Ectodermal cell (in vitro differentiated cells): Measurements from ENCODE around the gene CFAP161.

ENCODE experiments used
- H3K27ac ChIP-seq: 2 replicates; pipeline ENCODE4 v1.7.0; 2013; ENCODE audit warnings: mild to moderate bottlenecking, low read depth, low read length; ENCODE audit not compliant: insufficient read depth, poor library complexity, severe bottlenecking
- H3K27me3 ChIP-seq: 2 replicates; pipeline ENCODE4 v1.7.0; 2013; ENCODE audit warnings: mild to moderate bottlenecking, low read length; ENCODE audit not compliant: insufficient read depth, control insufficient read depth, poor library complexity, severe bottlenecking
- H3K36me3 ChIP-seq: one replicate; pipeline ENCODE4 v1.7.0; 2013; ENCODE audit warnings: low read length; ENCODE audit not compliant: control insufficient read depth, insufficient read depth
- H3K4me1 ChIP-seq: one replicate; pipeline ENCODE4 v1.7.0; 2013; ENCODE audit warnings: low read length; ENCODE audit not compliant: control insufficient read depth, insufficient read depth
- H3K4me3 ChIP-seq: 2 replicates; pipeline ENCODE4 v1.7.0; 2013; ENCODE audit warnings: low read depth, low read length, control low read depth; ENCODE audit not compliant: insufficient read depth
- H3K9me3 ChIP-seq: 2 replicates; pipeline ENCODE4 v1.7.0; 2013; ENCODE audit warnings: mild to moderate bottlenecking, low read length, moderate library complexity; ENCODE audit not compliant: control insufficient read depth
- WGBS, 2 experiments: methylation state at CpG; one replicate each; pipeline ENCODE4 v1.1.7; 2013; ENCODE audit warnings: missing lambda C conversion rate in 2 of 2; 5-methylcytosine and 5-hydroxymethylcytosine counted together

CFAP161 gene

GRCh38 chr15:81194723-81195122, 60.7 kb downstream of the CFAP161 start:
- Histone ChIP-seq H3K27ac (no peak overlapping the region), H3K27me3 (no peaks in the 10 kb centered on the region), H3K4me3 (no peak overlapping the region), H3K4me1 (no peaks in the 10 kb centered on the region), H3K9me3 (no peaks in the 10 kb centered on the region), H3K36me3 (no peaks in the 10 kb centered on the region)
- 92% methylated on average over 5 of the region's 5 CpGs for WGBS, 2 experiments

DNA sequence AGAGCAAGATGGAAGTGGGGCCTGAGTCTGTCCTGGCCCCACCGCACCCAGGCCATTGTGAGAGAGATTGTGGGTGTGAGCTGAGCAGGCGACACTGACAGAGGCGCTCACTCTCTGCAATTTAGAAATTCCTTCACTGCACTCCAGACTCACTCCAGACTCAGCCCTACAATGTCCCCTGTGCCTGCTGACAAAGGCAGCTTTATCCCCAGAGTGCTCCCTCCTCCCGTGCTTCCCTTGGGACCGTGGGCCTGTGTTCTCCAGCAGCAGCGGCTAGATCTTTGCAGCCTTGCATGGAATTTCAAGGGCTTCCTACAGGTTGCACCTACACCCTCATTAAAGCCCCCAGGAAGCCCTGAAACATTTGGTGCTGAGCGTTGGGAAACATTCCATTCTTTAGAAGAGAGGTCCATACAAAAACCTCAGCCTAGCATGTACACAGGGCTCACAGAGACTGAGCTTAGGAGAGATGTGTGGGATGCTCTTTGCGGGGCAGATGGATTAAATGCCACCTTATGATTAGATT, 61.3 kb downstream of the CFAP161 start:
- H3K27me3 ChIP-seq: no peaks in the 10 kb centered on the region
- H3K36me3 ChIP-seq: no peaks in the 10 kb centered on the region
- 62 to 70% methylated on average over 8 of the region's 8 CpGs for WGBS, 2 experiments

DNA sequence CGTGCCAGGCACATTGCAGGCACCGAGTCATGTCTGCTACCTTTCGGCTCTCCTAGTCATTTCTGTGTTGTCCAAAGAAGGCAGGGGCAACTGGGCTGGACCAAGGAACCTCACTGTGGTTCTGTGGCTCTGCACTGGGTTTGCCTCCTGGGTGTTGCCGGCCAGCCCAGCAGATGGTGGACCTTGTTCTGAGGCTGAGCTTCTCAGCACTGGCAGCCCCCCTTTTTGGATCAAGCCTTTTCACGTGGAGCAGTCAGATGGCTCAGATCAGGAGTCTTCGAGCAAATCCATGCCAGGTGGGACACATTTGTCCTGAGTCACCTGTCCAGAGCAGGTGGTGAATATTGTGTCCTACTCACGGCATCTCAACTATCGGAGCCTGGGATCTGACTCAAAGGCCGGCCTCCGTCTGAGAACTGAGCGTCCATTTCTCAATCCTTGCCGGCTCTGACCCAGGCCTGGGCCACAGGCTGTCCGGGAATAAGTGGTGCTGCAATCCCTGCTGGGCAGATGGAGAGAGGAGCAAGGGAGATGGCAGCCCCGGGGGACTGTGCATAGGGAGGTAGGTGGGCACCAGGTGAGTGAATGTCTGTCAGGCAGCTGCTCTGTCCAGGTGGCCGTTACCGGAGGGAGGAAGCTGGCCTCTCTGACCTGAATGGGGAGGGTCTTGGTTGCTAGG, 62.6 kb downstream of the CFAP161 start, which contains the start of gene IL16:
Gene IL16, plus strand, starts transcription at position 304 of the 679 bp plus-strand sequence. CDS start 28,521 bp downstream, outside the sequence.
- Histone ChIP-seq H3K36me3 (no peaks in the 10 kb centered on the region), H3K27ac (no peak within 1 kb of the TSS), H3K4me3 (no peak within 1 kb of the TSS), H3K27me3 (no peaks in the 10 kb centered on the region), H3K4me1 (no peaks in the 10 kb centered on the region), H3K9me3 (no peaks in the 10 kb centered on the region)
- WGBS, 2 experiments: 91 to 94% methylated on average over 16 of the region's 16 CpGs

More for the DNA sequence above, 61.3 kb downstream of the CFAP161 start:
- Histone ChIP-seq H3K27ac (no peak overlapping the region), H3K4me1 (no peaks in the 10 kb centered on the region), H3K9me3 (no peaks in the 10 kb centered on the region), H3K4me3 (no peak overlapping the region)

- whole genome bisulfite sequencing, 2 experiments: 86 to 87% methylated on average over 7 of the region's 7 CpGs
Measured at GRCh38 chr15:81197255-81197630, 63.2 kb downstream of the CFAP161 start.

DNA sequence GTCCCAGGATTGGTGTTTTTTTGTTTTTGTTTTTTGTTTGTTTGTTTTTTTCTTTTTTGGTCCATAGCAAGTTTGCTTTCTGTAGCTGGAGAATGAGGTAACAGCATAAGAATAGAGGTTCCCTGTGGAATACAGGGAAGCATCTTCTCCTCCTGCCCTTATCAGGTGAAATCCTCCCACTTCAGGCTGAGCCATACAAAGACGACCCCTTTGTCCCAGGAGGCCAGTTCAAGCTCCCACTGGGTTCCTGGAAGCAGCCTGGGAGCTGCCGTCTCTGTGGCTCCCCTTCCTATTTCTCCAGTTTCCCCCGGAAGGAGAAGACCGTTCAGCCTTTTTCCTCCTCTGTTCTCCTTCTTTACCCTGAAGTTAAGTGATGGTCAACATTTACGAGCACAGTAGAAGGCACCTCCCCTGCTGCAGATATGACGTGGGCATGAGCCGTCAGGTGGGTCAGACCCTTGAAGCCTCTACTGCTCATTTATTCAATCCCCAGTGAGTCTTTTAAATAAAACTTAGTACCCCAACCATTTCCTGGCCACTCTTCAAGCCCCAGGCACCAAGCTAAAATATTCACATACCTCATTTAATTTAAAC, 63.7 kb downstream of the CFAP161 start:
- Histone ChIP-seq H3K9me3 (no peaks in the 10 kb centered on the region), H3K36me3 (no peaks in the 10 kb centered on the region), H3K4me3 (no peak overlapping the region), H3K4me1 (no peaks in the 10 kb centered on the region), H3K27ac (no peak overlapping the region), H3K27me3 (no peaks in the 10 kb centered on the region)
- 75 to 77% methylated on average over 7 of the region's 7 CpGs for WGBS, 2 experiments

More at GRCh38 chr15:81197255-81197630, 63.2 kb downstream of the CFAP161 start:
- no peak overlapping the region for H3K27ac ChIP-seq
- H3K27me3 ChIP-seq: no peaks in the 10 kb centered on the region
- H3K9me3 ChIP-seq: no peaks in the 10 kb centered on the region
- H3K36me3 ChIP-seq: no peaks in the 10 kb centered on the region
- H3K4me3 ChIP-seq: no peak overlapping the region
- no peaks in the 10 kb centered on the region for H3K4me1 ChIP-seq
